Esophagus muscularis mucosa (tissue), 3 donors: ENCODE measurements around the gene PRSS33.

ENCODE experiments used
- CTCF ChIP-seq, 3 experiments: fragments of 200-600 bp in 2 of 3; fragments of 450-650 bp in 1 of 3; sonication (generic) in 2 of 3; IDR thresholded peaks; one replicate each; pipeline ENCODE4 v1.5.1; 2017 to 2019; ENCODE audit warnings: antibody characterized with exemption in 3 of 3, mild to moderate bottlenecking in 2 of 3, moderate library complexity in 1 of 3
- POLR2A ChIP-seq: fragments of 450-650 bp; IDR thresholded peaks from one replicate; pipeline ENCODE4 v1.6.1; 2017; ENCODE audit warnings: antibody characterized with exemption, moderate library complexity, mild to moderate bottlenecking, low read depth

- TF ChIP-seq CTCF (IDR thresholded peaks at IDR 0.05) = no peak
- TF ChIP-seq POLR2A = no peak
These were observed 24.5 kb upstream of the PRSS33 start for GRCh38 chr16:2811703-2812471.
